IPS-20b (cell line): ENCODE data around the gene KRTAP5-7.
"Not testable (repeated sequence)": the region's sequence is repeated elsewhere in the genome, so short reads cannot be mapped to it uniquely, and the experiment has no call there.

Source experiments
- H3K27ac ChIP-seq: one replicate; pipeline ENCODE4 v1.5.1; 2013; ENCODE audit warnings: low read length
- H3K27me3 ChIP-seq: 2 replicates; pipeline ENCODE4 v1.6.1; 2013; ENCODE audit warnings: mild to moderate bottlenecking, low read length, inconsistent platforms; ENCODE audit not compliant: insufficient read depth
- H3K36me3 ChIP-seq: 2 replicates; pipeline ENCODE4 v1.6.1; 2013; ENCODE audit warnings: low read depth, mild to moderate bottlenecking, inconsistent platforms, low read length, moderate library complexity; ENCODE audit not compliant: insufficient read depth
- H3K4me1 ChIP-seq: 2 replicates; pipeline ENCODE4 v1.6.1; 2013; ENCODE audit warnings: mild to moderate bottlenecking, control low read depth, inconsistent platforms, low read length, moderate library complexity; ENCODE audit not compliant: insufficient read depth
- H3K4me3 ChIP-seq: 2 replicates; pipeline ENCODE4 v1.5.1; 2013; ENCODE audit warnings: mild to moderate bottlenecking, low read length, inconsistent platforms
- H3K9ac ChIP-seq: 2 replicates; pipeline ENCODE4 v1.6.1; 2013; ENCODE audit warnings: low read depth, mild to moderate bottlenecking, inconsistent platforms, low read length, moderate library complexity
- H3K9me3 ChIP-seq: 2 replicates; pipeline ENCODE4 v1.6.1; 2013; ENCODE audit warnings: mild to moderate bottlenecking, low read depth, low read length, inconsistent platforms; ENCODE audit not compliant: insufficient read depth

The KRTAP5-7 gene, protein sequence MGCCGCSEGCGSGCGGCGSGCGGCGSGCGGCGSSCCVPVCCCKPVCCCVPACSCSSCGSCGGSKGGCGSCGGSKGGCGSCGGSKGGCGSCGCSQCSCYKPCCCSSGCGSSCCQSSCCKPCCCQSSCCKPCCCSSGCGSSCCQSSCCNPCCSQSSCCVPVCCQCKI

DNA sequence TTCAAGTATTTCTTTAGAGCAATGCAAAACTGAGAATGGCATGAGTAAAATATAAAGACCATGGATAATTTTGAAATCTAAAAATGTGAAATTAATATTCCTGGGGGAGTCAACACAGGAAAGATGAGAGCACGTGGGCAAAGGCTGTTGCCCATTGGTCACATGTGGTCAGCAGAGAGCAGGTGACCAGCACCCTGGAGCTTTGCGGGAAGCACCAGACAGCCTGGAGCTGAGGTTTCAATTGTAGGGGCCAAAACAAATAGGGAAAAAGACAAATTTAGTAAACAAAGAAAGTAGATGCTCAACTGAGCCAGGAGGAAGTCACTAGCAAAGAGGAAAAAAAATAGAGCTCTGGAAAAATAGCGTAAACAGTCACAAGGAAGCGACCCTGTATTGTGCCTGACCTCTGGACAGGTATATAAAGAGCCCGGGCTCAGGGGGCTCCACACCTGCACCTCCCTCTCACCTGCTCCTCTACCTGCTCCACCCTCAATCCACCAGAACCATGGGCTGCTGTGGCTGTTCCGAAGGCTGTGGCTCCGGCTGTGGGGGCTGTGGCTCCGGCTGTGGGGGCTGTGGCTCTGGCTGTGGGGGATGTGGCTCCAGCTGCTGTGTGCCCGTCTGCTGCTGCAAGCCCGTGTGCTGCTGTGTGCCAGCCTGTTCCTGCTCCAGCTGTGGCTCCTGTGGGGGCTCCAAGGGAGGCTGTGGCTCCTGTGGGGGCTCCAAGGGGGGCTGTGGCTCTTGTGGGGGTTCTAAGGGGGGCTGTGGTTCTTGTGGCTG lies at the start of gene KRTAP5-7:
Gene KRTAP5-7, plus strand, starts transcription at position 472 of the 780 bp plus-strand sequence. Its CDS starts 34 bp downstream, at position 506.
- H3K27ac ChIP-seq, H3K9ac ChIP-seq: not testable (repeated sequence)

DNA sequence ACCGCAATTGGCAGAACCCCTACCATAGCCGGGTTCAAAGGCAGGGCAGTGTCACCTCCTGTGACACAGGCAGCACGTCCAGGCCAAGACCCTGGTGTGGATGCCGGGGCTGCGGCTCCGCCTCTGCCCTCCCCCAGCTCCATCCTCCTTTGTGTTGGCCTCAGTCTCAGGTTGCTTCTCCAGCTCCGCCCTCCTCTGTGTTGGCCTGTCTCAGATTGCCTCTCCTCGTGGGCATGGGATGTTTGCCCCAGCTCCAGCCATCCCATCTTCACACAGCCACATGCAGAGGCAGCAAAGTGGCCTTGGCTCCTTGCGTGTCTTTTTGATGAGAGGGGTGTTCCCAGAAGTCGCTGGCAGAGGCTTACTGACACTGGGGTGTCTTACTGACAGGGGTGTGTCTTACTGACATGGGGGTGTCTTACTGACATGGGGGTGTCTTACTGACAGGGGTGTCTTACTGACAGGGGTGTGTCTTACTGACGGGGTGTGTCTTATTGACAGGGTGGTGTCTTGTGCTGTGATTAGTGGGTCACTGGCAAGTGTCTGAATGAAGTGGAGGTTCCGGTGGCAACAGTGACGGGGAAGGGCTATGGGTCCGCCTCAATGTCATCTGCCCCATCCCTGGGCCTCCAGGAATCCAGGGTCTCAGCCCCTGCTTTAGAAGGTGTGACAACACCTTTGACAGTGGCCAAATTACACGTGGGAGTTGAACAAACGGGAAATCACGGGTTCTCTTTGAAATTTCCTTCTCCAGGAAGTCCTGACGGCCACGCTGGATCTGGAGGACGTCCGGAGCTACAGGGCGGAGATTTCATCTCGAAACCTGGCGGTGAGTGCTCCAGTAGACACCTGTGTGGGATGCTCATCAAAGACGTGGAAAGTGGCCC lies 49.2 kb upstream of the KRTAP5-7 start:
- peaks cover 38% of the 10 kb centered on the region for H3K36me3 ChIP-seq
- H3K27me3 ChIP-seq: no peaks in the 10 kb centered on the region
- H3K27ac ChIP-seq: no peak overlapping the region
- H3K9me3 ChIP-seq: no peaks in the 10 kb centered on the region
- peaks cover 2% of the 10 kb centered on the region; the same call in 1 of the 2 replicates for H3K4me1 ChIP-seq
- no peak overlapping the region for H3K9ac ChIP-seq
- no peak overlapping the region for H3K4me3 ChIP-seq

More for the DNA sequence above, at the start of gene KRTAP5-7:
- H3K9me3 ChIP-seq, H3K4me3 ChIP-seq, H3K27me3 ChIP-seq, H3K4me1 ChIP-seq, H3K36me3 ChIP-seq: not testable (repeated sequence)

DNA sequence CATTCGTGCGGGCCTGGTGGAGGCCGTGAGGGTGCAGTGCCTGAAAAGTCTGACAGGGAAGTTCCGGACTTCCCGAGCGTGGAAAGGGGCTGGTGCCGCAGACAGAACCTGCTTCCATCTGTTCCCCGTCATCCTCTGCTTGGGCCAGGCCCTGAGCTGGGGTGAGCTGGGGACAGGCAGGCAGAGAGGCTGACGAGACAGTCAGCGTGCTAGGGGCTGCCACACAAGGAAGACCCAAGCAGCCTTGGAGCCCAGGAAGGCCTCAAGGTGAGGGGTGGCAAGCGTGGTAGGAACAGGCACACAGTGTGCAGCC lies 48.6 kb upstream of the KRTAP5-7 start:
- Histone ChIP-seq H3K27me3 (no peaks in the 10 kb centered on the region), H3K9ac (no peak overlapping the region), H3K4me1 (peaks cover 2% of the 10 kb centered on the region; the same call in 1 of the 2 replicates), H3K9me3 (no peaks in the 10 kb centered on the region), H3K4me3 (no peak overlapping the region), H3K27ac (no peak overlapping the region), H3K36me3 (peaks cover 44% of the 10 kb centered on the region)

DNA sequence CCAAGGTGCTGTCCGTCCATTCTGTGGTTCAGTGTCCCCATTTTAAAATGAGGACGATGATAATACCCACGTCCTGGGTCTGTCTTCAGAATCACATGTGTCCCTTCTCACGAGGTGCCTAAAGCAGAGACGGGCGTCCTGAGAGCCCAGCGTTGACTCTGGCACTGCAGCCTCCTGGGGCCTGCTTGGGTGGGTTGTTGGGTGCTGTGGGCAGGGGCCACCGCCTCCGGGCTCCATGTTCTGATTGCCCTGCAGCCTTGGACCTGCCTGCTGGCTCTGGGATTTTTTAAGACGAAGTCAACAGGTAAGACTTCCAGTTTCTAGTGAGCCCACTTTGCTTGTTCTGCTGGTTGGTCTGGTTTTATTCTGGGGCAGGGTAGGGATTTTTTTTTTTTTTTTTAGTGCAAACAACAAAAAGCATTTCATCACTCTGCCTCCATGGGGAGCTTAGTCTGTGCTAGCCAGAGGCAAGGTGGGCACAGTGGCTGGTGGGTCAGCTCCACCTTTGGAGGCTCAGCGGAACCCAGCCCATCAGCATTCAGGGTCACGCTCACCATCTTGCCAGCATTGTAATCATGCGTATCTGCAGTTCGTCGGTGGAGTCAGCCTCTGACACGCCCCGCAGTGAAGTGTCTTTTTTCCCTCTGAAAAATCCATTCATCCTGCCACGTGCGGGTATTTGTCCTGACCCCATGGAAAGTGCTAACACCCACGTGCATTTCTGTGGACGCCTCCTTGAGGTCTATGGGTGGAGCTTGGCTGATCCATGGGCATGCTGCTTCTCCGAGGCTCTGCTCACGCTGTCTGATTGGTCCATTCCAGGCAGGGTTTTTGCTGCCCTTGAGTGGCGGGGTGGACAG lies 45.7 kb upstream of the KRTAP5-7 start:
- Histone ChIP-seq H3K9me3 (no peaks in the 10 kb centered on the region), H3K4me3 (no peak overlapping the region), H3K4me1 (peaks cover 2% of the 10 kb centered on the region; the same call in 1 of the 2 replicates), H3K27ac (no peak overlapping the region), H3K27me3 (no peaks in the 10 kb centered on the region), H3K9ac (no peak overlapping the region), H3K36me3 (peaks cover 53% of the 10 kb centered on the region)

DNA sequence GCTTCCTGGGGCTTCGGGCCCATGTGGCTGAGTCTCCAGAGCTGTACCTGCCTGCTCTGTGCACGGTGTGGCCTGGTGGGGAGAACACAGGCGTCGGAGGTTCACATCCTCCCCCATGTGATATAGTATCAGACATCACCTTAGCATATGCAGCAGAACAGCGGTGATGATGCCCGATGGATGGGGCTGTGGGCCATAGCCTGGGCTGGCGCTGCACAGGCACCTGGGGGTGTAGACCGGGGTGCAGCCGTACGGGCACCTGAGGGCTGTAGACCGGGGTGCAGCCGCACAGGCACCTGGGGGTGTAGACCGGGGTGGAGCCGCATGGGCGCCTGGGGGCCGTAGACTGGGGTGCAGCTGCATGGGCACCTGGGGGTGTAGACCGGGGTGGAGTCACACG lies 44.9 kb upstream of the KRTAP5-7 start:
- peaks cover 54% of the 10 kb centered on the region for H3K36me3 ChIP-seq
- H3K9ac ChIP-seq: no peak overlapping the region
- no peaks in the 10 kb centered on the region for H3K9me3 ChIP-seq
- peaks cover 2% of the 10 kb centered on the region; the same call in 1 of the 2 replicates for H3K4me1 ChIP-seq
- H3K4me3 ChIP-seq: no peak overlapping the region
- no peaks in the 10 kb centered on the region for H3K27me3 ChIP-seq
- H3K27ac ChIP-seq: no peak overlapping the region

DNA sequence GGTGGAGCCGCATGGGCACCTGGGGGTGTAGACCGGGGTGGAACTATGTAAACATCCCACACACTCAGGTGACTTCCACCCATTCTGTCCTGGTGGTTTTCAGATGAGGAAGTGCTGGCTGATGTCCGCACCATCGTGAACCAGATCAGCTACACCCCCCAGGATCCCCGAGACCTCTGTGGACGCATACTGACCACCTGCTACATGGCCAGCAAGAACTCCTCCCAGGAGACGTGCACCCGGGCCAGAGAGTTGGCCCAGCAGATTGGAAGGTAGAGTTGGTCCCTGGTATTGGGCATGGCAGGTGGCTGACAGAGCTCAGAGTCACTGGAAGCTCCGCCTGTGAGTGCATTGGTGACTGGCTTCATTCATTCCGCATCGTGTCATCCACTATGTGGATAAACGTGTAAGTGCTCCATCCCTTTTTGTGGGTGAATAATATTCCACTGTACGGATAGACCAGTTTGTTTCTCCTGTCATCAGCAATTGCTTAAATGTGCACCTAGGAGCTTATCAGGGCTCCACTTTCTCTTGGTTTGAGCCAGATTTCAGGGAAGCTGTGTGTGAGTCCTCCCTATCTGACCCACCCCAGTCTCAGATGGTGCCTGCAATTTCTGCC lies 44.2 kb upstream of the KRTAP5-7 start:
- Histone ChIP-seq H3K9ac (no peak overlapping the region), H3K27ac (no peak overlapping the region), H3K4me1 (peaks cover 1% of the 10 kb centered on the region; the same call in 1 of the 2 replicates), H3K9me3 (no peaks in the 10 kb centered on the region), H3K27me3 (no peaks in the 10 kb centered on the region), H3K36me3 (peaks cover 54% of the 10 kb centered on the region), H3K4me3 (no peak overlapping the region)

DNA sequence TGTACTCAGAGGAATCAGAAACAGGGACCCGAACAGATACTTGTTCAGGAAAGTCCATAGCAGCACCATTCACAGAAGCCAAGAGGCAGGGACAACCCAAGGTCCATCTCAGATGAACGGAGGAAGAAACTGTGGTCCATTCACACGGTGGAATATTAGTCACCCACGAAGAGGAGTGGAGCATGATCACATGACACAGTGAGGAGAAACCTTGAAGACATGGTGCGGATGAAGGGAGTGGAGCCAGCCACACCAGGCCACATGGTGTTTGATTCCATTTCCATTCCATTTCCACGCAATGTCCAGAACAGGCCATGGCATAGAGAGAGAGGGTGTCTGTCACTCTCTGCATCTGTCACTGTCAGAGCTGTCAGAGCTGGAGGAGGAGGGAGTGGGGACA lies 43.4 kb upstream of the KRTAP5-7 start:
- Histone ChIP-seq H3K27ac (no peak overlapping the region), H3K36me3 (peaks cover 46% of the 10 kb centered on the region), H3K9me3 (no peaks in the 10 kb centered on the region), H3K27me3 (no peaks in the 10 kb centered on the region), H3K9ac (no peak overlapping the region), H3K4me1 (no peaks in the 10 kb centered on the region), H3K4me3 (no peak overlapping the region)

DNA sequence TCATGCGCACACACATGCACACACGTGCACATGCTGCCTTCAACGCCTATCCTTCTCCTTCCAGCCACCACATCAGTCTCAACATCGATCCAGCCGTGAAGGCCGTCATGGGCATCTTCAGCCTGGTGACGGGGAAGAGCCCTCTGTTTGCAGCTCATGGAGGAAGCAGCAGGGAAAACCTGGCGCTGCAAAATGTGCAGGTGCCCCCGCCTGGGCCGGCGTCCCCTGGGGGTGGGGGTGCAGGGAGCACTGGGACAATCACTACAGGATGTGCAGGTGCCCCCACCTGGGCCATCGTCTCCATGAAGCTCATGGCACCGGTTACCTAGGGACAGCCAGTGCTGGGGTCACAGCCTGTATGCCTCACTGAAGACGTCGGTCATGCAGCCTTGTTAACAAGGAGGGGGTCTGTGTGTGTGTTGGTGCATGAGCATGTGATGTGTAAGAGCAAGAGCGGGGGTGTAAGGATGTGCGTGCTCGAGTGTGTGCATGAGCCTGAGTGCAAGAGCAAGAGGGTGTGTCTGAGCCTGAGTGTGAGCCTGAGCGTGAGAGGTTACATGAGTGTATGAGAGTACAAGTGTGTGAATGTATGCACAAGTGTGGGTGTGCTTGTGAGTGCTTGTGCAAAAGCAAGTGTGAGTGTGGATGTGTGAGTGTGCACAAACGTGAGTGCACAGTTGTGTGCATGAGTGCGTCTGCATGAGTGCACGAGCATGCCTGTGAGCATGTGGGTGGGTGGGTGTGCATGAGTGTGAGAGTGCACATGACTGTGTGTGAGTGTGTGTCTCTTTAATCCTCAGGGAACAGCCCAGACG lies 42.6 kb upstream of the KRTAP5-7 start:
- H3K9me3 ChIP-seq: no peaks in the 10 kb centered on the region
- H3K36me3 ChIP-seq: peaks cover 39% of the 10 kb centered on the region
- H3K9ac ChIP-seq: no peak overlapping the region

DNA sequence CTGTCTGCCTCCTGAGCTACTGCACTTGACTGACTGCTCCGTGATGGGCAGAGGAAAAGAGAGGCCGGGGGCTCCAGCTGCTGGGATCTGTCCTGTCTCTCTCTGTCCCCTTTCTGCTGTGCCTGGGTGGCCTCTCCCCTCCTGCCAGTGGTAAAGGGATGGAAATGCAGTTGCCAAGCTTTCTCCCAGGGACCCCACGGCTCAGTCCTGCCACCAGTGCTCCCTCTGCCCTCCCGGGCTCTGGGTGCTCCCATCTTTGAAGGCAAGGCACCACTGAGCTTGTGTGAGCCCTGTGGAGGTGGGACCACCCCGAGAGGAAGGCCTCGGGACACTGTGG lies 42.0 kb upstream of the KRTAP5-7 start:
- H3K27ac ChIP-seq: no peak overlapping the region
- H3K36me3 ChIP-seq: peaks cover 34% of the 10 kb centered on the region
- no peaks in the 10 kb centered on the region for H3K9me3 ChIP-seq
- no peak overlapping the region for H3K4me3 ChIP-seq
- H3K4me1 ChIP-seq: no peaks in the 10 kb centered on the region
- H3K27me3 ChIP-seq: no peaks in the 10 kb centered on the region
- H3K9ac ChIP-seq: no peak overlapping the region

More for the DNA sequence above, 42.6 kb upstream of the KRTAP5-7 start:
- Histone ChIP-seq H3K27me3 (no peaks in the 10 kb centered on the region), H3K4me1 (no peaks in the 10 kb centered on the region), H3K27ac (no peak overlapping the region), H3K4me3 (no peak overlapping the region)

DNA sequence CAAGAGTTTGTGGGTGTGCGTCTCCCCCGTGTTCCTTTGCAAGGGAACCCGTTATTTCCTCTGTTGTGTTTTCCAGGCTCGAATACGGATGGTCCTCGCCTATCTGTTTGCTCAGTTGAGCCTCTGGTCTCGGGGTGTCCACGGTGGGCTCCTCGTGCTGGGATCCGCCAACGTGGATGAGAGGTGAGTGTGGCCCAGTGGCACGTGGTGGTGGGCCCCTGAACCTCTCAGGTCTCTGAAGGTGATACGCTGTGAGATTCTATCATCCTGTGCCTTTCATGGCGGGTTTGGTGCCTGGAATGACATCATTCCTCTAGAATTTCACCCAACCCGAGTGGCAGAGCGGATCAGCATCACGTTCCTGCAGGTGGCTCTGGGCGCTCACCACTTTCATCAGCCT lies 41.6 kb upstream of the KRTAP5-7 start:
- Histone ChIP-seq H3K27ac (no peak overlapping the region), H3K27me3 (no peaks in the 10 kb centered on the region), H3K9ac (no peak overlapping the region), H3K36me3 (peaks cover 34% of the 10 kb centered on the region), H3K4me1 (no peaks in the 10 kb centered on the region), H3K4me3 (no peak overlapping the region), H3K9me3 (no peaks in the 10 kb centered on the region)
